ENCODE measurements around the gene ADARB1. TPM values are rescaled to one million over a fixed set of nuclear protein-coding genes. Genes with fewer than 3 reads are reported as not detected.
A peak's percentile ranks its signal among the peaks of the same experiment; 100 is the strongest.

The ADARB1 gene
- total RNA-seq, 1 donor from 2014 or later = 35.0 TPM

GRCh38 chr21:45152265-45152746, 77.9 kb downstream of the ADARB1 start:
- DNase-seq (ENCODE audit: low spot score) = no peak
- ATAC-seq = peak; percentile 69
- intact Hi-C loops (cut with DNase I) = no loop called here

GRCh38 chr21:45153358-45154318, 79.3 kb downstream of the ADARB1 start:
- intact Hi-C loops (cut with DNase I) = no loop called here
- no peak for ATAC-seq
- no peak for DNase-seq (ENCODE audit: low spot score)

DNA sequence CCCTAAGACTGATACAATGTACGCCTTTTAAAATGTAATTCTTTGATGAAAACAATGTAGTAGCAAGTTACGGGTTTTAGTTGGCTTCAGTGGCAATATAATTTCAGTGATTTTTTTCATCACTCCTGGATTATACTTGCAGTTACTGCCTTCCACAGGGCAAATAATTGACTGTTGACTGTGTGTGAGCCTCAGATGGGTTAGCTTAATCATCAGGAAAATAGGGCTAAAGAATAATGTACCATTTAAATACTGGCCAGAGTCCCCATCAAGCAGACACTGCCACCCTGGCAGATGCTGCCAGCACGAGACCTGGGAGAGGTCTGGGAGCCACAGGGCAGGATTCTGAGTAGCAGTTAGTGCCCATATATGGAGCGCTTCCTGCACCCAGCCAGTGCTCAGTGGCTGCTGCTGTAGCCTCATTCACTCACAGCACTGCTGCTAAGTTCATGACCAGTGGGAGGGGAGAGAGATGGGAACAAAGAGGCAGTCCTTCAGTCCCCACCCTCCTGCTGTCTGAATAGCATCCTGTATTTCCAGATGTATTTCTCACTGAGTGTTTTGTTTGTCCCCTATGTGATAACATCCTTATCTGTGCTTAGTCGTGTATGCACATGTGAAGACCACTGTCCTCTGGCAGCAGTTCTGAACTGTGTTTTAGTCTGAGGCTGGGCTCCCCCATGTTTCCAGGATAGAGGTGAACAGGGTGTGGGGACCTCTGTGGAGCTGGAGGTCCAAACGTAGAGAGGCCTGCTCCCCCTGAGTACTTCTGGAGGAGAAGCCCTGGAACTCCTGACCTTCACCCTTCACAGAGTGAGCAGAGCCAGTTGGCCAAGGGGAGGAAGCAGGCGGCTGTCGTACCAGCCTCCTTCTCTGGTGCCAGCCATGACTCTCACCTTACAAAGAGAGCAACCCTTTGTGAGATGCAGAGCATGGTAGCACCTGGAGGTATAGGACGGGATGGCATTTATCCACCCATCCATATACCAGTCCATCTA, 80.4 kb downstream of the ADARB1 start:
- ATAC-seq (peak; percentile 44), DNase-seq (ENCODE audit: low spot score) (no peak)
- intact Hi-C loops (cut with DNase I) = no loop called here

DNA sequence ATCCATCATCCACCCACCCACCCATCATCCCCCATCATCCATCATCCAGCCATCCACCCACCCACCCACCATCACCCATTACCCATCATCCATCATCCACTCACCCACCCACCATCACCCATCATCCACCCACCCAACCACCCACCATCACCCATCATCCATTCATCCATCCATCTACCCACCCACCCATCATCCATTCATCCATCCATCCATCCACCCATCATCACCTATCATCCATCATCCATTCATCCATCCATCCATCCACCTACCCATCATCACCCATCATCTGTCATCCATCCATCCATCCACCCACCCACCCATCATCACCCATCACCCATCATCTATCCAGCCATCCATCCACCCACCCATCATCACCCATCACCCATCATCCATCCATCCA, 81.5 kb downstream of the ADARB1 start:
- intact Hi-C loops (cut with DNase I) = no loop called here
- DNase-seq (ENCODE audit: low spot score) = no peak

GRCh38 chr21:45156459-45156858, 82.1 kb downstream of the ADARB1 start:
- ATAC-seq (no peak), DNase-seq (ENCODE audit: low spot score) (no peak)
- intact Hi-C loops (cut with DNase I) = no loop called here

More for the DNA sequence above, 81.5 kb downstream of the ADARB1 start:
- no peak for ATAC-seq

- ATAC-seq (no peak), DNase-seq (ENCODE audit: low spot score) (no peak)
- intact Hi-C loops (cut with DNase I) = no loop called here
Observed at GRCh38 chr21:45157932-45158331, 83.6 kb downstream of the ADARB1 start.

- DNase-seq (ENCODE audit: low spot score) (no peak), ATAC-seq (no peak)
- intact Hi-C loops (cut with DNase I) = no loop called here
Observed at GRCh38 chr21:45158491-45159423, 84.4 kb downstream of the ADARB1 start.

- intact Hi-C loops (cut with DNase I) = no loop called here
- ATAC-seq = no peak
- no peak for DNase-seq (ENCODE audit: low spot score)
Observed at GRCh38 chr21:45160198-45160597, 85.8 kb downstream of the ADARB1 start.

DNA sequence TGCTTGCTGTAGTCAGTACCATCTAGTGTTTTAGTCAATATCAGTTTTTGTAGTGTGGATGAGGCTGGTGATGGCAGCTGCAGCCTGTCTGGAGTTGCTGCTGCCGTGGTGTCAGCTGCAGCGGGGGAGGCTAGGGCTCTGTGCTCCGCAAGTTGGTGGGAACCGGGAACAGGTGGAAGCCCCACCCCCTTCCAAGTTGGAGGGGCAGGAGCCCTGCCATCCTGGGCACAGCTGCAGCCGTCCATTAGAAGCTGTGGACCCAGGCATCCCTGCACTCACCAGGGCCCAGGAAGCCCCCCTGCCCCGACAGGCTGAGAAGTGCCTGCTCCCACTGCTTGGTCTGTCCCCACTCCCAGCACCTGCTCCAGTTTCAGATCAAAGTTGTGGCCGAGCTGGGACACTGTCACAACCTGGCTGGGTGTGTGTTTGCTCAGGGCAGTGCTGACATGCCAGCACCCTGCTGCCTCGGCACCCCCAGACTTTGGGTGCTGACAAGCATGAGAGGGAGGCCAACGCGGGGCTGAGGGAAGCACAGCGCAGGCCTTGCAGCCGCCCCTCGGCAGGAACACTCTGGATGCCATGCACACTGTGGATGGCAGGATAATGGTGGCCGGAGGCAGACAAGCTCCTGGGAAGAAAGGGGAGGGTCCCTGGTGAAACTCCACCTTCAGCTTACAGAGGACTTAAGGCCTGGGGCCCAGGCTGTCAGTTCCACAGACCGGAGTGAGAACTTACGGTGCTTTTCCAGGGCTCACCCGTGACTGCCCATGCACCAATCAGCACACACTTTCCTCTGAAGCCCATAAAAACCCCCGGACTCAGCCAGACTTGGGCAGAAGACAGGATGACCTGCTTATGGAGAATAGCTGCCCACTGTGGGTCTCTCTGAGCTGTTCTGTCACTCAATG, 86.9 kb downstream of the ADARB1 start:
- DNase-seq (ENCODE audit: low spot score) (no peak), ATAC-seq (no peak)
- intact Hi-C loops (cut with DNase I) = no loop called here

DNA sequence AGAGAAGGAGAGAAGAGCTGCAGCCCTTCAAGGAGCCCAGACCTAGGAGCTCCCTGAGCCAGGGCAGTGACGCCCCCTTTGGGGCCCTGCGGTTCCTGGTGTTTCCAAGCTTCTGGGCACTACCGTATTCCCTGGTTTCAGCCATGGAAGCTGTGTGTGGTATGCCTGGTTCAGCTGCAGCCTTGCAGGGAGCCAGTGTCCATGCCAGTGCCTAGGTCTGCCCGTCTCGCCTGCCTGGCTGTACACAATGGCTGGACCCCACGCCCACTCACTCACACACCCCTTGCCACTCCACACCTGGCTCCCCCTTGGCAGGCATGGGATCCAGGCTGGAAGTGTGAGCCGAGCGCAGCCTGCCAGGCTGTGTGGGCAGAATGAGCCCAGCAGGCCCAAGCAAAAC, 87.7 kb downstream of the ADARB1 start:
- ATAC-seq (no peak), DNase-seq (ENCODE audit: low spot score) (no peak)
- intact Hi-C loops (cut with DNase I) = no loop called here

GRCh38 chr21:45162809-45163208, 88.4 kb downstream of the ADARB1 start:
- no peak for DNase-seq (ENCODE audit: low spot score)
- intact Hi-C loops (cut with DNase I) = no loop called here
- ATAC-seq = no peak

DNA sequence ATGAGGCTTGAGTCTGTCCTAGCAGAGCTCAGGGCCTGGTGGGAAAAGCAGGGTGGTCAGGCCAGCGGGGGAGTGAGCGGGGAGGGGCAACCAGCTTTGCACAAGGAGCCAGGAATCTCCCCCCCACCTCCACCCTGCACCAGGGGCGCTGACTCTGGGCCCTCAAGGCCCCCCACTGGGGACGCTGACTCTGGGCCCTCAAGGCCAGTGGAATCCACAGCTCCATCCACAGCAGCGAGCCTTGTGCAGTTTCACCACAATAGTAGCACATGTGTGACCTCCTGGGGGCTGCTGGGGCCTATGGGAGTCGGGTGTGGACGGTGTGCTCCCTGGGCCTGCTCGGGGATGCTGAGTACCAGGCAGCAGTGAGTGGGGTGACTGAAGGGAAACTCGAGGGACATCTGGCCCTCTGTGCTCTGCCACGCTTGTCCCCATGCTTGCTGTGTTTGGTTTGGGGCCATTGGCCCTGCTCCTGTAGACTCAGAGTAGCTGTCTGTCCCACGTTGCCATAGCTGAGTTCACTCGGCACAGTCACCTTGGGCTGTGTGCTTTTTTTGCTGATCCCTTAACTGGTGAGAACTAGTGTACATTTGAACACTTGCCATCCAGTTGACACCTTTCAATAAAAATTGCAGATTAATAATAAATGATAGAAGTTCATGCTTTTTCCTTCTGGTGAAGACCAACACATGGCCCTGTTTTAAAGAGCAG, 89.2 kb downstream of the ADARB1 start:
- intact Hi-C loops (cut with DNase I) = no loop called here
- ATAC-seq (no peak), DNase-seq (ENCODE audit: low spot score) (no peak)

- ATAC-seq (peak; percentile 44), DNase-seq (ENCODE audit: low spot score) (no peak)
- intact Hi-C loops (cut with DNase I) = no loop called here
Observed at GRCh38 chr21:45164124-45164511, 89.7 kb downstream of the ADARB1 start.

DNA sequence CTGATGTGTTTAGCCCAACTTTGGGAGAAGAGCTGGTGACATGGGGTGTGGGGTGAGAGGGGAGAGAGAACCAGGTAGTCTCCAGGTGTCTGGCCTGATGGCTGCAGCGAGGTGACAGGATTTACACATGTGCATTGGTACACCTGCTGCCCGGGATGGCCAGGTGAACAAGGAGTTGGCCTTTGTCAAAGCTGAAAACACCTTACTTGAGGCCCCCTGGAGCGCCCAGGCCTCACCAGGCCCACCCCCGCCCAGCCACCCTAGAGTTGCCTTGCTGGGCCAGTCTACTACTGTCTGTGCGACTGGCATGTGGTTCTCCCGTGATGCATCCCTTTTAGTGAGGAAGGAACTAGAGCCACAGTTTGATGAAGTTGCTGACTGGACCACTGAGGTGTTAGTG, 90.5 kb downstream of the ADARB1 start:
- intact Hi-C loops (cut with DNase I) = no loop called here
- ATAC-seq = no peak
- no peak for DNase-seq (ENCODE audit: low spot score)

- no peak for ATAC-seq
- intact Hi-C loops (cut with DNase I) = no loop called here
- DNase-seq (ENCODE audit: low spot score) = no peak
Observed at GRCh38 chr21:45166931-45167330, 92.6 kb downstream of the ADARB1 start.

GRCh38 chr21:45167796-45168222, 93.4 kb downstream of the ADARB1 start:
- peak; percentile 55 for ATAC-seq
- no peak for DNase-seq (ENCODE audit: low spot score)
- intact Hi-C loops (cut with DNase I) = no loop called here

- DNase-seq (ENCODE audit: low spot score) (no peak), ATAC-seq (no peak)
- intact Hi-C loops (cut with DNase I) = no loop called here
Observed at GRCh38 chr21:45168522-45168921, 94.1 kb downstream of the ADARB1 start.

Data from sciatic nerve (tissue), 2 donors.